ENCODE results near the gene EHD4.

EHD4 gene

DNA sequence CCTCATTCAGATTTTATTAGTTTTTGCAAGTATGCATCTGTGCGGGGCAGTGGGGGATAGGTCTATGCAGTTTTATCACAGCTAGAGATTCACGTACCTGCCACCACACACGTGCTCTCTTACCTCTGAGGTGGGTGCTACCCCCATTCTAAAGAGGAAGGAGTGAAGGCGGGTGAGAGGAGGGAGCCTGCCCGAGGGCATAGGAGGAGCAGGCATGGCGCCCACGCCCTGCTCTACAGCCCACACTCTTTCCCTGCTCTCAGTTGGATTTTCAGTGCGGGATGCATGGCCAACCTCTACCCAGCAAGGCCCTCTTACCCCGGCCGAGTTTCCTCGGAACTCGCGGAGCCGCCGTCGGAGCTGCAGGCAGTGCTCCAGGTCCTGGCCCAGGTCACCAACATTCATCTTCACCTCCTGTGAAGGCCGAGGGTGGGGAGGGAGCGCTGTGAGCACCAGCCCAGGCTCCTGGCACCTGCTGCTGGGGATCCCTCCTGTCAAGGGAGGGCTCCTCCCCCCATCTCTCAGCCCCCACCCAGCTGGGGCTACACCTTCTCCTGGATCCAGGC is 106.8 kb downstream of the EHD4 start:
- DNase-seq (ENCODE audit: low read depth): no peak
- H3K4me3 ChIP-seq (replicated peaks; ENCODE audit: low read depth, low read length): no peak overlapping the region
- TF ChIP-seq, protein P1, sequence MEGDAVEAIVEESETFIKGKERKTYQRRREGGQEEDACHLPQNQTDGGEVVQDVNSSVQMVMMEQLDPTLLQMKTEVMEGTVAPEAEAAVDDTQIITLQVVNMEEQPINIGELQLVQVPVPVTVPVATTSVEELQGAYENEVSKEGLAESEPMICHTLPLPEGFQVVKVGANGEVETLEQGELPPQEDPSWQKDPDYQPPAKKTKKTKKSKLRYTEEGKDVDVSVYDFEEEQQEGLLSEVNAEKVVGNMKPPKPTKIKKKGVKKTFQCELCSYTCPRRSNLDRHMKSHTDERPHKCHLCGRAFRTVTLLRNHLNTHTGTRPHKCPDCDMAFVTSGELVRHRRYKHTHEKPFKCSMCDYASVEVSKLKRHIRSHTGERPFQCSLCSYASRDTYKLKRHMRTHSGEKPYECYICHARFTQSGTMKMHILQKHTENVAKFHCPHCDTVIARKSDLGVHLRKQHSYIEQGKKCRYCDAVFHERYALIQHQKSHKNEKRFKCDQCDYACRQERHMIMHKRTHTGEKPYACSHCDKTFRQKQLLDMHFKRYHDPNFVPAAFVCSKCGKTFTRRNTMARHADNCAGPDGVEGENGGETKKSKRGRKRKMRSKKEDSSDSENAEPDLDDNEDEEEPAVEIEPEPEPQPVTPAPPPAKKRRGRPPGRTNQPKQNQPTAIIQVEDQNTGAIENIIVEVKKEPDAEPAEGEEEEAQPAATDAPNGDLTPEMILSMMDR (IDR thresholded peaks at IDR 0.05; ENCODE audit: low read length, missing control alignments): no peak

DNA sequence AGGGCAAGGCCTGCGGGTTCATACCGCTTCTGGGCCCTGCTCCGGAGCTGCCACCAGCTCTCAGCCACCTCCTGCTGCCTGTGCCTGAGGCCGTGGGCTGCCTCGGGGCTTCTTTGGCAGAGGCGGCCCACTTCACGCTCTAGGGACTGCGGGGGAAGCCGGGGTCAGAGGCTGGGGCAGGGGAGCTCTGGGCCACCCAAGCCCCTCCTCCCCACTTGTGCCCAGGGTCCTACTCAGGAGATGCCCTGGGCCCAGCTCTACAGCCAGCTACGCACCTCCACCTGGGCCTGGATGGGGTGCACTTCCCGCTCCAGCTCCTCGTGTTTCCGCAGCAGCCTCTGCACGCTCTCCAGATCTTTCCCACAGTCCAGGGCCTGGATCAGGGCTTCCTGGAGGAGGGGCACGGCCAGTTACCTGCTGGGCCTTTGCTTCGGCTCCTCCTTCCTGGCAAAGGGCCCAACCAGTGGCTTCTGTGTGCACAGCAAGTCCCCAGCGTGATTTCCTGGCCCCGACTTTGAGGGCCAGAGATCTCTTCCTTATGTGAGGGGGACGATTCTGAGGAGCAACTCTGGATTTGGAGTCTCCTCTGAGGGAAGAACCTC is 109.7 kb downstream of the EHD4 start:
- no peak for DNase-seq (ENCODE audit: low read depth)
- H3K4me3 ChIP-seq (replicated peaks; ENCODE audit: low read depth, low read length): no peak overlapping the region
- TF ChIP-seq, protein P1 (IDR thresholded peaks at IDR 0.05; ENCODE audit: low read length, missing control alignments): no peak

DNA sequence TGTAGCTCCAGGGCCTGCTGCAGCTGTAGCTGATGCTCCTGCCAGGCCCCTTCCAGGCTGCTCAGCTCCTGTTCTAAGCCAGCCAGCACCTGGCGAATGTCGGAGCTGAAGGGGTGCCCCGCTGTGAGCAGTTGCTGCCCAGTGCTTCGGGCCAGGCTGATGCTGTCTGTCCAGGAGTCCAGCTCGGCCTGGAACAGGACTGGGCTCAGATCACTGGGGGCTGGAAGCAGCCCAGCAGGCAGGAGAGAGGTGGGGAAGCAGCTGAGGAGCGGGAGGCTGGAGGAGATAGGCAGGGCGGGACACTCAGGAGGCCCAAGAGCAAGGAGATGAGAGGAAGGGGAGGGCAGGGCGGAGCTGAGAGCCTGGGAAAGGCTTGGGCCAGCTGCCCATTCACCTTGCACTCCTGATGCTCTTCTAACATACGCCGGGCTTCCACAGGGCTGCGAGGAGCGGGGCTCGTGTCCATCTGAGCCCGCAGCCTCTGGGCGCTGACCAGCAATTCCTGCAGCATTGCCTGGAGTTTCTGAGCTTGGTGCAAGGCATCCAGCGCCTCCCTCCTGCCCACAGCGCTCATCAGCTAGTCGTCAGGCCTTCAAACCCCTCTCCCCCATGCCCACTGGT is 110.5 kb downstream of the EHD4 start:
- TF ChIP-seq, protein P1 (IDR thresholded peaks at IDR 0.05; ENCODE audit: low read length, missing control alignments): no peak
- no peak for DNase-seq (ENCODE audit: low read depth)
- H3K4me3 ChIP-seq (replicated peaks; ENCODE audit: low read depth, low read length): no peak overlapping the region

DNA sequence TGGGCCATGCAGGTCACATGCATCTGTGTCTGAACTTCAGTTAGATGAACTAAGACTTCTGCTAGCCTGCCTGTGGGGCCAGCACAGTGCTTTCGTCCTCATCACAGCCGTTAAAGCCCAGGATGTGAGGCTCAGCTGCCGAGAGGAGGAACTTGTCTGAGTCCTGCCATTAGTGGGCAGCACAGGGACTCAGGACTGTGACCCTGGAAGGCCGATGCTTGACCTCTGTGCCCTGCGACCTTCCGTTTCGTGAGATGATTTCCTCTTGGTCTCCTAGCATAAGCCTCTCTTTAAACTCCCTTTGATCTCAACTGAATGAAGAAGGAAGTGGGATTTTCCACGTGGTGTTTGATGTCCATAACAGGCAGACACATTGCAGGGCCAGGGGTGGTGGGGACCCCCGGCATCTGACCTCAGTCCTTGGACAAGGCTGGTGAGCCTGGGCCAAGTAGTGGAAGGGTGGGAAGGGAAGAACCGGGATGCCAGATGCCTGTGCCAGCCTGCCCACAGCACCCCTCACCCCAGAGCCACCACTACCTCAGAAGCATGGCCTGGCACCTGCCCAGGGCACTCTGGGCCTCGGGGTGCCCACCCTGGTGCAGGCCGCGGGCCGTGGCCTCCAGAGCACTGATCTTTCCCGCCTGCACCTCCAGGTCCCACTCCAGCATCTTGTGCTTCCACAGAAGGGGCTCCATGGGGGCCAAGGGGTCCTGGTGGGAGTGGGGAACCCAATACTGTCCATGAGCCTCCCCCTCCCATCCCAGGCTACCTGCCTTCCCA is 112.1 kb downstream of the EHD4 start:
- H3K4me3 ChIP-seq (replicated peaks; ENCODE audit: low read depth, low read length): no peak overlapping the region
- TF ChIP-seq, protein P1 (IDR thresholded peaks at IDR 0.05; ENCODE audit: low read length, missing control alignments): peak; percentile 15
- no peak for DNase-seq (ENCODE audit: low read depth)

DNA sequence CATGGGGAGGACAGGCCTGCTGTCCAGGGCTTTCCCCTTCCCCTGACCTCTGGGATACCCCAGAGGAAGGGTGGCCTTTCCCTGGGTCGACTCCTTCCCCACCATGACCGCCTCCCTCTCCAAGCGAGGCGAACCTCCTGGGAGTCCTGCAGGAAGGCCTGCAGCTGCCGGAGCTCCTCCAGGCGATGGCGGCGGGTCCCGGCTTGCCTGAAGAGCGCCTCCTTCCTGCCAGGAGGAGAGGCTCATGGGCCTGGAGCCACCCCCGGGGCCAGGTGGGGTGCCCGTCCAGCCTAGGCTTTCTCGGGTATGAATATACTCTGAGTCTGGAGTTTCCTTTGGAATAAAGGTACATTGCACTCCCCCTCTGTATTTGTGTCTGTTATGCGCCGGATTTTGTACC is 113.6 kb downstream of the EHD4 start:
- DNase-seq (ENCODE audit: low read depth): no peak
- TF ChIP-seq, protein P1 (IDR thresholded peaks at IDR 0.05; ENCODE audit: low read length, missing control alignments): no peak
- H3K4me3 ChIP-seq (replicated peaks; ENCODE audit: low read depth, low read length): no peak overlapping the region

DNA sequence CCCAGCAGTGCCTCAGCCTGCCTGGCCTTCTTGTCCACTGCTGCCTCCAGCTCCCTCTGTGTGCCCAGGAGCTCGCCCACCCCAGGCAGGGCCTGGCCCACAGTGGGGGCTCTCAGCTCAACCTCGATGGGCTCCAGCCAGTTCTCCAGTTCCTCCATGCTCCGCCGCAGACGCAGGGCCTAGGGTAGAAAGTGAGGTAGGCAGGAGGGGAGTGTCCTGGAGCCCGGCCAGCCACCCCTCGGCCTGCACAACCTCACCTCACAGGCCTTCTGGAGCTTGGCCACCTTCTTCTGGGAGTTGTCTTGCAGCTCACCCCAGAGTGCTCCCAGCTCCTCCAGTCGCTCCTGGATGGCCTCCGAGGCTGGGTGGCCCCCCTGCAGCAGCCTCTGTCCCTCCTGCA is 115.0 kb downstream of the EHD4 start:
- no peak for DNase-seq (ENCODE audit: low read depth)
- no peak overlapping the region for H3K4me3 ChIP-seq (replicated peaks; ENCODE audit: low read depth, low read length)
- TF ChIP-seq, protein P1 (IDR thresholded peaks at IDR 0.05; ENCODE audit: low read length, missing control alignments): no peak

Measured in fibroblast of pulmonary artery (primary cell).